ENCODE results near the gene GSN. TPM values are rescaled to one million over a fixed set of nuclear protein-coding genes. Genes with fewer than 3 reads are reported as not detected.

The GSN gene
- total RNA-seq, 1 donor from 2014 or later = 291 TPM

- H3K4me1 Mint-ChIP-seq (ENCODE audit: low read depth) = peaks cover 44% of the 10 kb centered on the region
- H3K9me3 Mint-ChIP-seq (ENCODE audit: low read depth) = no peaks in the 10 kb centered on the region
- H3K27me3 Mint-ChIP-seq (ENCODE audit: low read depth) = no peaks in the 10 kb centered on the region
- H3K36me3 Mint-ChIP-seq (ENCODE audit: low read depth) = no peaks in the 10 kb centered on the region
- no peak overlapping the region for H3K27ac Mint-ChIP-seq (ENCODE audit: unreplicated experiment)
- TF ChIP-seq, protein P1, sequence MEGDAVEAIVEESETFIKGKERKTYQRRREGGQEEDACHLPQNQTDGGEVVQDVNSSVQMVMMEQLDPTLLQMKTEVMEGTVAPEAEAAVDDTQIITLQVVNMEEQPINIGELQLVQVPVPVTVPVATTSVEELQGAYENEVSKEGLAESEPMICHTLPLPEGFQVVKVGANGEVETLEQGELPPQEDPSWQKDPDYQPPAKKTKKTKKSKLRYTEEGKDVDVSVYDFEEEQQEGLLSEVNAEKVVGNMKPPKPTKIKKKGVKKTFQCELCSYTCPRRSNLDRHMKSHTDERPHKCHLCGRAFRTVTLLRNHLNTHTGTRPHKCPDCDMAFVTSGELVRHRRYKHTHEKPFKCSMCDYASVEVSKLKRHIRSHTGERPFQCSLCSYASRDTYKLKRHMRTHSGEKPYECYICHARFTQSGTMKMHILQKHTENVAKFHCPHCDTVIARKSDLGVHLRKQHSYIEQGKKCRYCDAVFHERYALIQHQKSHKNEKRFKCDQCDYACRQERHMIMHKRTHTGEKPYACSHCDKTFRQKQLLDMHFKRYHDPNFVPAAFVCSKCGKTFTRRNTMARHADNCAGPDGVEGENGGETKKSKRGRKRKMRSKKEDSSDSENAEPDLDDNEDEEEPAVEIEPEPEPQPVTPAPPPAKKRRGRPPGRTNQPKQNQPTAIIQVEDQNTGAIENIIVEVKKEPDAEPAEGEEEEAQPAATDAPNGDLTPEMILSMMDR (IDR thresholded peaks at IDR 0.05) = no peak
- no peak for DNase-seq (ENCODE audit: low spot score)
- H3K4me3 Mint-ChIP-seq (ENCODE audit: unreplicated experiment) = no peak overlapping the region
Measured at GRCh38 chr9:121262423-121262822, 5.5 kb upstream of the GSN start.

- no peak for DNase-seq (ENCODE audit: low spot score)
- no peak overlapping the region for H3K4me3 Mint-ChIP-seq (ENCODE audit: unreplicated experiment)
- peaks cover 43% of the 10 kb centered on the region for H3K4me1 Mint-ChIP-seq (ENCODE audit: low read depth)
Measured at GRCh38 chr9:121262953-121263352, 5.0 kb upstream of the GSN start.

GRCh38 chr9:121266356-121266755 is 1.6 kb upstream of the GSN start:
- DNase-seq (ENCODE audit: low spot score) = no peak
- no peaks in the 10 kb centered on the region for H3K9me3 Mint-ChIP-seq (ENCODE audit: low read depth)
- peaks cover 48% of the 10 kb centered on the region for H3K4me1 Mint-ChIP-seq (ENCODE audit: low read depth)
- H3K36me3 Mint-ChIP-seq (ENCODE audit: low read depth) = peaks cover 3% of the 10 kb centered on the region
- H3K27ac Mint-ChIP-seq (ENCODE audit: unreplicated experiment) = no peak overlapping the region
- no peak overlapping the region for H3K4me3 Mint-ChIP-seq (ENCODE audit: unreplicated experiment)
- TF ChIP-seq, protein P1 (IDR thresholded peaks at IDR 0.05) = no peak
- H3K27me3 Mint-ChIP-seq (ENCODE audit: low read depth) = no peaks in the 10 kb centered on the region

More at GRCh38 chr9:121262953-121263352, 5.0 kb upstream of the GSN start:
- no peaks in the 10 kb centered on the region for H3K36me3 Mint-ChIP-seq (ENCODE audit: low read depth)
- no peaks in the 10 kb centered on the region for H3K9me3 Mint-ChIP-seq (ENCODE audit: low read depth)
- H3K27ac Mint-ChIP-seq (ENCODE audit: unreplicated experiment) = no peak overlapping the region
- TF ChIP-seq, protein P1 (IDR thresholded peaks at IDR 0.05) = no peak
- no peaks in the 10 kb centered on the region for H3K27me3 Mint-ChIP-seq (ENCODE audit: low read depth)

GRCh38 chr9:121266906-121267650 is 884 bp upstream of the GSN start:
- Mint-ChIP-seq H3K27ac (ENCODE audit: unreplicated experiment) (peak overlapping the region; percentile 82), H3K9me3 (ENCODE audit: low read depth) (no peaks in the 10 kb centered on the region), H3K4me1 (ENCODE audit: low read depth) (peaks cover 48% of the 10 kb centered on the region), H3K4me3 (ENCODE audit: unreplicated experiment) (peak overlapping the region; percentile 81), H3K36me3 (ENCODE audit: low read depth) (peaks cover 3% of the 10 kb centered on the region), H3K27me3 (ENCODE audit: low read depth) (no peaks in the 10 kb centered on the region)
- TF ChIP-seq, protein P1 (IDR thresholded peaks at IDR 0.05) = no peak
- no peak for DNase-seq (ENCODE audit: low spot score)

DNA sequence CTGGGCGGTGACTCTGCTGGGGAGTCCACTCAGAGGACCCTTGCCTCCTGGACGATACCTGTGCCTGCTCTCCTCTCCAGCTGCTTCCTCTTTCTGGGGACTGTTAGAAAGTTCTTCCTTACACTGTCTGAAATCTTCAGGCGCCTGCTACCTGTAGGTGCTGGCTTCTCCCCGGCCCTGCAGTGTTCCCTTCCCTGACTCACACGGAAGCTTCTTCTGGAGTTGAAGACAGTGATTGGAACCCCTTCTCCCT is 562 bp downstream of the GSN start:
- no peaks in the 10 kb centered on the region for H3K27me3 Mint-ChIP-seq (ENCODE audit: low read depth)
- peak overlapping the region; percentile 81 for H3K4me3 Mint-ChIP-seq (ENCODE audit: unreplicated experiment)
- TF ChIP-seq, protein P1 (IDR thresholded peaks at IDR 0.05) = no peak
- peak overlapping the region; percentile 95 for H3K27ac Mint-ChIP-seq (ENCODE audit: unreplicated experiment)
- H3K36me3 Mint-ChIP-seq (ENCODE audit: low read depth) = peaks cover 3% of the 10 kb centered on the region
- DNase-seq (ENCODE audit: low spot score) = no peak
- H3K4me1 Mint-ChIP-seq (ENCODE audit: low read depth) = peaks cover 57% of the 10 kb centered on the region
- no peaks in the 10 kb centered on the region for H3K9me3 Mint-ChIP-seq (ENCODE audit: low read depth)

All from chondrocyte (in vitro differentiated cells).